Measurements from ENCODE around the gene TRAF1. TPM values are rescaled to one million over a fixed set of nuclear protein-coding genes. Genes with fewer than 3 reads are reported as not detected.

The TRAF1 gene
- total and polyA plus RNA-seq, 7 donors: 0.46 to 10.0 (median 4.6) TPM

GRCh38 chr9:120911295-120911837, 15.2 kb downstream of the TRAF1 start:
- Histone ChIP-seq H3K4me1 (peaks cover 0 to 19% (median 5%) of the 10 kb centered on the region in 4 donors), H3K27me3 (no peaks in the 10 kb centered on the region), H3K4me3 (no peak overlapping the region), H3K27ac (no peak overlapping the region), H3K36me3 (peaks cover 0 to 19% (median 3%) of the 10 kb centered on the region in 4 donors), H3K9me3 (no peaks in the 10 kb centered on the region)
- 94 to 95% methylated on average over 9 of the region's 9 CpGs for WGBS, 2 donors
- intact Hi-C loops (cut with DNase I): no loop called here
- no peak for DNase-seq
- TF ChIP-seq POLR2A (IDR thresholded peaks at IDR 0.05) (no peak), POLR2AphosphoS5 (IDR thresholded peaks at IDR 0.05) (no peak)

- Histone ChIP-seq H3K36me3 (peaks cover 0 to 19% (median 3%) of the 10 kb centered on the region in 4 donors), H3K4me3 (no peak overlapping the region), H3K4me1 (peaks cover 0 to 12% (median 0%) of the 10 kb centered on the region in 4 donors), H3K9me3 (no peaks in the 10 kb centered on the region), H3K27ac (no peak overlapping the region), H3K27me3 (no peaks in the 10 kb centered on the region)
- intact Hi-C loops (cut with DNase I): no loop called here
- no peak for DNase-seq
- 90% methylated on average over 3 of the region's 3 CpGs for WGBS, 2 donors
- TF ChIP-seq POLR2A (IDR thresholded peaks at IDR 0.05) (no peak), POLR2AphosphoS5 (IDR thresholded peaks at IDR 0.05) (no peak)
Observed at GRCh38 chr9:120910643-120911042, 16.0 kb downstream of the TRAF1 start.

GRCh38 chr9:120909904-120910303, 16.7 kb downstream of the TRAF1 start:
- Histone ChIP-seq H3K36me3 (peaks cover 0 to 19% (median 3%) of the 10 kb centered on the region in 4 donors), H3K4me3 (no peak overlapping the region), H3K9me3 (no peaks in the 10 kb centered on the region), H3K27ac (no peak overlapping the region), H3K4me1 (peaks cover 0 to 5% (median 0%) of the 10 kb centered on the region in 4 donors), H3K27me3 (no peaks in the 10 kb centered on the region)
- no peak for DNase-seq
- TF ChIP-seq CTCF (IDR thresholded peaks at IDR 0.05) (no peak), POLR2A (IDR thresholded peaks at IDR 0.05) (no peak), POLR2AphosphoS5 (IDR thresholded peaks at IDR 0.05) (no peak), EP300 (IDR thresholded peaks at IDR 0.05) (no peak)
- intact Hi-C loops (cut with DNase I): no loop called here
- WGBS, 2 donors: 60 to 77% methylated on average over 5 of the region's 5 CpGs

GRCh38 chr9:120905315-120906164, 21.1 kb downstream of the TRAF1 start:
- WGBS, 2 donors: 83 to 92% methylated on average over 11 of the region's 11 CpGs
- TF ChIP-seq POLR2A (IDR thresholded peaks at IDR 0.05): no peak
- TF ChIP-seq EP300 (IDR thresholded peaks at IDR 0.05): no peak
- no peak for TF ChIP-seq POLR2AphosphoS5 (IDR thresholded peaks at IDR 0.05)
- TF ChIP-seq CTCF (IDR thresholded peaks at IDR 0.05): no peak
- no peak overlapping the region for H3K4me3 ChIP-seq
- H3K27ac ChIP-seq: no peak overlapping the region
- no peaks in the 10 kb centered on the region for H3K4me1 ChIP-seq
- no peaks in the 10 kb centered on the region for H3K27me3 ChIP-seq
- H3K36me3 ChIP-seq: peaks cover 0 to 13% (median 0%) of the 10 kb centered on the region in 4 donors
- no peak for DNase-seq
- H3K9me3 ChIP-seq: no peaks in the 10 kb centered on the region
- intact Hi-C loops (cut with DNase I): no loop called here

GRCh38 chr9:120904978-120905301, 21.7 kb downstream of the TRAF1 start:
- intact Hi-C loops (cut with DNase I): no loop called here
- 93% methylated on average over 11 of the region's 11 CpGs for WGBS, 2 donors
- H3K4me3 ChIP-seq: no peak overlapping the region
- no peaks in the 10 kb centered on the region for H3K27me3 ChIP-seq
- no peak overlapping the region for H3K27ac ChIP-seq
- no peaks in the 10 kb centered on the region for H3K4me1 ChIP-seq
- peaks cover 0 to 13% (median 0%) of the 10 kb centered on the region in 4 donors for H3K36me3 ChIP-seq
- no peak for DNase-seq
- TF ChIP-seq CTCF (IDR thresholded peaks at IDR 0.05) (no peak), POLR2AphosphoS5 (IDR thresholded peaks at IDR 0.05) (no peak), EP300 (IDR thresholded peaks at IDR 0.05) (no peak), POLR2A (IDR thresholded peaks at IDR 0.05) (no peak)
- no peaks in the 10 kb centered on the region for H3K9me3 ChIP-seq
